ENCODE measurements around the gene DIAPH3. TPM values are rescaled to one million over a fixed set of nuclear protein-coding genes. Genes with fewer than 3 reads are reported as not detected.

Gene DIAPH3
- total and polyA plus RNA-seq, 2 of the 4 experiments (the other 2 are of a cell fraction): 8.9 to 9.3 TPM

- Histone ChIP-seq H3K9ac (ENCODE audit: low read depth, low read length) (no peak overlapping the region), H3K27ac (ENCODE audit: insufficient read depth, low read length) (no peak overlapping the region), H2BK15ac (ENCODE audit: low read depth, low read length) (no peak overlapping the region), H3K4me3 (ENCODE audit: insufficient read depth, low read depth, low read length) (no peak overlapping the region), H2AFZ (replicated peaks; ENCODE audit: low read length, poor library complexity) (no peak overlapping the region), H4K20me1 (ENCODE audit: insufficient read depth, low read length) (no peaks in the 10 kb centered on the region), H4K91ac (ENCODE audit: insufficient read depth, low read depth, low read length) (no peak overlapping the region), H2BK5ac (ENCODE audit: low read depth, low read length, poor library complexity, severe bottlenecking) (no peak overlapping the region), H3K4me2 (ENCODE audit: low read depth, low read length) (no peak overlapping the region), H3K79me1 (ENCODE audit: low read depth in 1 of 2, low read length in 2 of 2) (peaks cover 0 to 3% of the 10 kb centered on the region in 2 experiments; a peak in 1 of 4 replicates), H3K9me1 (ENCODE audit: insufficient read depth, low read length) (no peaks in the 10 kb centered on the region; the same call in 1 of the 2 replicates), H2AK5ac (ENCODE audit: low read depth, low read length) (no peak overlapping the region), H3K18ac (ENCODE audit: low read depth, low read length) (no peak overlapping the region), H2BK120ac (ENCODE audit: low read depth, low read length) (no peak overlapping the region), H3K14ac (replicated peaks; ENCODE audit: low read depth, low read length) (no peak overlapping the region), H3K4ac (ENCODE audit: low read depth, low read length) (no peak overlapping the region), H2AK9ac (replicated peaks; ENCODE audit: low read depth, low read length, poor library complexity) (no peak overlapping the region), H3K4me1 (ENCODE audit: control insufficient read depth, insufficient read depth, low read length) (peaks cover 5% of the 10 kb centered on the region), H3K27me3 (ENCODE audit: control insufficient read depth, insufficient read depth, low read length) (no peaks in the 10 kb centered on the region), H4K5ac (ENCODE audit: low read depth, low read length) (no peak overlapping the region), H4K8ac (ENCODE audit: low read depth in 2 of 2, low read length in 2 of 2) (no peak overlapping the region), H3K9me3 (ENCODE audit: control insufficient read depth, insufficient read depth, low read length) (no peaks in the 10 kb centered on the region), H3K56ac (ENCODE audit: extremely low read depth, insufficient read depth, low read length) (no peak overlapping the region), H2BK20ac (ENCODE audit: low read depth, low read length) (no peak overlapping the region), H3K23ac (ENCODE audit: low read depth, low read length) (no peak overlapping the region), H3K36me3 (ENCODE audit: control insufficient read depth, insufficient read depth, low read length) (no peaks in the 10 kb centered on the region)
- CTCF ChIA-PET: no interaction called here
- dilution Hi-C loops (cut with HindIII; ENCODE audit: low sequenced_read_pairs, unreplicated experiment) (no loop called here), intact Hi-C loops (cut with micrococcal nuclease) (no loop called here), in situ Hi-C loops (cut with MboI; ENCODE audit: low sequenced_read_pairs) (loop anchor here (25.0 kb wide), 1 partner anchor 641 kb away; no protein-coding TSS in a partner anchor)
- BruUV-seq (replicated peaks): no TSS peak
- no CpG with 5 or more reads among the region's 1 CpG for WGBS, 2 experiments (ENCODE audit: extremely low coverage in 2 of 2, insufficient read length in 1 of 2)
- POLR2A ChIA-PET (ENCODE audit: unreplicated experiment): no interaction called here
- ATAC-seq (ENCODE audit: low read depth) (no peak), DNase-seq (no peak)
- TF ChIP-seq SMC3 (IDR thresholded peaks at IDR 0.05; ENCODE audit: low read depth, low read length): no peak
- TF ChIP-seq RFX5 (IDR thresholded peaks at IDR 0.05; ENCODE audit: low read depth, low read length): no peak
- TF ChIP-seq MXI1 (IDR thresholded peaks at IDR 0.05; ENCODE audit: borderline replicate concordance, low read depth, low read length): no peak
- TF ChIP-seq CHD1 (IDR thresholded peaks at IDR 0.05; ENCODE audit: low read depth, low read length): no peak
- no peak for TF ChIP-seq RCOR1 (IDR thresholded peaks at IDR 0.05; ENCODE audit: insufficient replicate concordance, low read length)
- TF ChIP-seq RAD21 (IDR thresholded peaks at IDR 0.05; ENCODE audit: low read length): no peak
- TF ChIP-seq BHLHE40 (IDR thresholded peaks at IDR 0.05; ENCODE audit: low read depth, low read length): no peak
- TF ChIP-seq FOS (IDR thresholded peaks at IDR 0.05; ENCODE audit: low read depth, low read length): no peak
- TF ChIP-seq MAFK (IDR thresholded peaks at IDR 0.05; ENCODE audit: low read depth, low read length): no peak
- no peak for TF ChIP-seq POLR2A (IDR thresholded peaks at IDR 0.05; ENCODE audit: low read depth, low read length)
- TF ChIP-seq NFE2L2 (IDR thresholded peaks at IDR 0.05; ENCODE audit: low read depth, low read length): no peak
- TF ChIP-seq CTCF (conservative IDR thresholded peaks at IDR 0.05; ENCODE audit: low read depth, low read length): no peak
- no peak for TF ChIP-seq USF2 (IDR thresholded peaks at IDR 0.05; ENCODE audit: low read depth, low read length)
Observed at GRCh38 chr13:59696271-59696670, 467.5 kb downstream of the DIAPH3 start.
